H1 (cell line): Measurements from ENCODE around the gene FAM161A. TPM values are rescaled to one million over a fixed set of nuclear protein-coding genes. Genes with fewer than 3 reads are reported as not detected.
"Not testable (repeated sequence)": the region's sequence is repeated elsewhere in the genome, so short reads cannot be mapped to it uniquely, and the experiment has no call there.

Experiments
- CTCF ChIA-PET: fragments of 300-600 bp; sonication (Branson Sonifier 250); formaldehyde crosslinking; loops from one replicate; lab custom pipeline; 2021; ENCODE audit not compliant: partially characterized antibody; lab: Charles Lee
- POLR2A ChIA-PET: fragments of 300-600 bp; sonication (Branson Sonifier 250); formaldehyde crosslinking; loops from one replicate; lab custom pipeline; 2021; ENCODE audit warnings: inconsistent platforms; ENCODE audit not compliant: partially characterized antibody; lab: Charles Lee
- DNase-seq, 2 experiments: peaks; one replicate each; pipeline versions ENCODE4 v3.0.0 to v3.0.0-alpha.2; 2010 to 2022; ENCODE audit warnings: low spot score in 2 of 2, low read depth in 1 of 2, mixed read lengths in 1 of 2
- FAIRE-seq: peaks from 2 replicates; lab custom pipeline; 2011; peaks lifted over from hg19 to GRCh38; lab: Jason Lieb, UNC
- H2AFZ ChIP-seq: 2 replicates; pipeline ENCODE4 v1.8.1; 2012; ENCODE audit warnings: low read length, inconsistent platforms
- H2AK5ac ChIP-seq: 2 replicates; pipeline ENCODE4 v1.6.1; 2013; ENCODE audit warnings: low read depth, low read length
- H2BK120ac ChIP-seq: replicated peaks from 2 replicates; pipeline ENCODE3; 2013; ENCODE audit warnings: low read depth, low read length, inconsistent platforms
- H2BK12ac ChIP-seq: 2 replicates; pipeline ENCODE4 v1.6.1; 2013; ENCODE audit warnings: low read depth, low read length
- H2BK15ac ChIP-seq: 2 replicates; pipeline ENCODE4 v1.6.1; 2013; ENCODE audit warnings: low read length
- H2BK20ac ChIP-seq: 2 replicates; pipeline ENCODE4 v1.6.1; 2013; ENCODE audit warnings: low read length
- H2BK5ac ChIP-seq: 2 replicates; pipeline ENCODE4 v1.6.1; 2013; ENCODE audit warnings: low read depth, low read length
- H3K14ac ChIP-seq: 2 replicates; pipeline ENCODE4 v1.6.1; 2013; ENCODE audit warnings: inconsistent platforms; ENCODE audit not compliant: insufficient read length
- H3K18ac ChIP-seq: 2 replicates; pipeline ENCODE4 v1.6.1; 2013; ENCODE audit warnings: low read length; ENCODE audit errors: extremely low read depth
- H3K23ac ChIP-seq: 2 replicates; pipeline ENCODE4 v1.6.1; 2013; ENCODE audit warnings: inconsistent platforms; ENCODE audit not compliant: insufficient read length
- H3K23me2 ChIP-seq: 2 replicates; pipeline ENCODE4 v1.6.1; 2013; ENCODE audit warnings: low read depth, low read length
- H3K27ac ChIP-seq: 2 replicates; pipeline ENCODE4 v1.6.1; 2011; ENCODE audit warnings: low read depth, low read length, inconsistent platforms
- H3K27me3 ChIP-seq, 4 experiments: replicated peaks in 1 of 4; 1 replicate in 1 of 4; 2 replicates in 3 of 4; pipeline versions ENCODE4 v1.6.1 to v1.8.1; 2011 to 2013; ENCODE audit warnings: low read length in 3 of 4, mild to moderate bottlenecking in 3 of 4, inconsistent platforms in 2 of 4, mixed read lengths in 2 of 4, moderate library complexity in 1 of 4; ENCODE audit not compliant: control insufficient read depth in 3 of 4, insufficient read depth in 3 of 4; ENCODE audit errors: extremely low read depth in 1 of 4
- H3K36me3 ChIP-seq, 4 experiments: 2 replicates each; pipeline versions ENCODE4 v1.6.1 to v1.8.1; 2011 to 2013; ENCODE audit warnings: mild to moderate bottlenecking in 4 of 4, low read length in 3 of 4, moderate library complexity in 2 of 4, control low read depth in 1 of 4, inconsistent platforms in 1 of 4; ENCODE audit not compliant: insufficient read depth in 4 of 4, control insufficient read depth in 2 of 4
- H3K4ac ChIP-seq: replicated peaks from 2 replicates; pipeline ENCODE3; 2013; ENCODE audit warnings: low read length, low read depth, mixed read lengths, inconsistent platforms; ENCODE audit not compliant: insufficient read length
- H3K4me1 ChIP-seq, 4 experiments: replicated peaks in 1 of 4; 1 replicate in 1 of 4; 2 replicates in 3 of 4; pipeline versions ENCODE4 v1.6.1 to v1.8.1; 2011 to 2013; ENCODE audit warnings: low read length in 3 of 4, inconsistent platforms in 2 of 4, mixed read lengths in 1 of 4; ENCODE audit not compliant: insufficient read depth in 4 of 4, control insufficient read depth in 3 of 4
- H3K4me2 ChIP-seq, 2 experiments: 2 replicates each; pipeline versions ENCODE4 v1.6.1 to v1.8.1; 2011 to 2013; ENCODE audit warnings: low read depth in 2 of 2, low read length in 2 of 2, control low read depth in 1 of 2, inconsistent platforms in 1 of 2, mild to moderate bottlenecking in 1 of 2; ENCODE audit not compliant: insufficient read depth in 1 of 2
- H3K4me3 ChIP-seq, 4 experiments: fragments of 200-600, 300-600 bp in 1 of 4; sonication (generic), shearing (Covaris generic), sonication (Bioruptor Twin) in 1 of 4; 2 replicates each; pipeline versions ENCODE4 v1.5.1 to v1.8.1; 2011 to 2016; ENCODE audit warnings: low read length in 4 of 4, low read depth in 3 of 4, control low read depth in 2 of 4, inconsistent platforms in 2 of 4, mild to moderate bottlenecking in 2 of 4, mixed read lengths in 1 of 4, moderate library complexity in 1 of 4; ENCODE audit not compliant: insufficient read depth in 2 of 4; ENCODE audit errors: extremely low read depth in 1 of 4
- H3K56ac ChIP-seq: replicated peaks from 2 replicates; pipeline ENCODE3; 2013; ENCODE audit warnings: low read depth, mild to moderate bottlenecking, mixed read lengths, low read length, inconsistent platforms; ENCODE audit not compliant: insufficient read length
- H3K79me1 ChIP-seq: 2 replicates; pipeline ENCODE4 v1.6.1; 2013; ENCODE audit warnings: low read depth, low read length, control low read depth
- H3K79me2 ChIP-seq, 2 experiments: 2 replicates each; pipeline versions ENCODE4 v1.6.1 to v1.8.1; 2012 to 2013; ENCODE audit warnings: low read length in 2 of 2, mild to moderate bottlenecking in 2 of 2, inconsistent platforms in 1 of 2; ENCODE audit not compliant: insufficient read depth in 2 of 2, control insufficient read depth in 1 of 2
- H3K9ac ChIP-seq, 4 experiments: replicated peaks in 1 of 4; 1 replicate in 1 of 4; 2 replicates in 3 of 4; pipeline versions ENCODE4 v1.6.1 to v1.8.1; 2011 to 2013; ENCODE audit warnings: low read depth in 3 of 4, low read length in 3 of 4, control low read depth in 2 of 4, mild to moderate bottlenecking in 2 of 4, moderate library complexity in 2 of 4, inconsistent platforms in 1 of 4; ENCODE audit errors: extremely low read depth in 1 of 4
- H3K9me3 ChIP-seq, 2 experiments: 2 replicates each; pipeline versions ENCODE4 v1.6.1 to v1.8.1; 2012 to 2013; ENCODE audit warnings: mild to moderate bottlenecking in 2 of 2, moderate library complexity in 2 of 2, control low read depth in 1 of 2, inconsistent platforms in 1 of 2, low read depth in 1 of 2, low read length in 1 of 2, mixed read lengths in 1 of 2; ENCODE audit not compliant: insufficient read depth in 2 of 2
- H4K20me1 ChIP-seq, 2 experiments: replicated peaks in 1 of 2; 2 replicates each; pipeline versions ENCODE3 to v1.8.1; 2011 to 2013; ENCODE audit warnings: inconsistent platforms in 2 of 2, low read length in 2 of 2, mild to moderate bottlenecking in 1 of 2; ENCODE audit not compliant: insufficient read depth in 2 of 2, control insufficient read depth in 1 of 2
- H4K5ac ChIP-seq: 2 replicates; pipeline ENCODE4 v1.6.1; 2013; ENCODE audit warnings: low read length, low read depth, mixed read lengths, inconsistent platforms; ENCODE audit not compliant: insufficient read length
- H4K8ac ChIP-seq: 2 replicates; pipeline ENCODE4 v1.8.0; 2013; ENCODE audit warnings: mild to moderate bottlenecking, moderate library complexity, low read length, inconsistent platforms; ENCODE audit not compliant: insufficient read depth; ENCODE audit errors: extremely low read depth
- H4K91ac ChIP-seq: replicated peaks from 2 replicates; pipeline ENCODE3; 2013; ENCODE audit warnings: low read length, mixed read lengths, inconsistent platforms; ENCODE audit not compliant: insufficient read length
- WGBS, 2 experiments: shearing (Covaris generic) in 1 of 2; methylation state at CpG; one replicate each; pipeline versions ENCODE4 v1.1.6 to v1.1.7; 2013 to 2015; ENCODE audit warnings: low lambda C conversion rate in 2 of 2, mixed read lengths in 2 of 2, inconsistent platforms in 1 of 2, low coverage in 1 of 2, missing lambda C conversion rate in 1 of 2; ENCODE audit not compliant: insufficient replicate concordance in 2 of 2, insufficient coverage in 1 of 2, insufficient read length in 1 of 2; ENCODE audit errors: extremely low coverage in 1 of 2, missing lambda C conversion rate in 1 of 2; 5-methylcytosine and 5-hydroxymethylcytosine counted together
- polyA plus RNA-seq, 7 experiments: library from polyadenylated mRNA; depleted of rRNA in 3 of 7; stranded (reverse) in 5 of 7; unstranded in 2 of 7; fragments of >200 nt in 5 of 7; fragments of 200-250 nt in 2 of 7; gene quantifications; 1 replicate in 5 of 7; 2 replicates in 1 of 7; 4 replicates in 1 of 7; pipeline versions ENCODE4 v1.2.1 to v1.2.3, GENCODE V29; 2011 to 2013; ENCODE audit warnings: missing spikeins in 2 of 7, mixed read lengths in 2 of 7
- total RNA-seq: library from RNA; stranded (reverse); fragmentation: NEBNext Ultra II Directional; extraction: Animal tissue kit (Norgen Biotek cat#: 25700); gene quantifications from 2 replicates; pipeline ENCODE4 v1.2.1, GENCODE V29; 2021

The FAM161A gene
- total and polyA plus RNA-seq, 2 of the 8 experiments (the other 6 are each of a cell fraction or from before 2014, with no cell fraction given), result 1.6 to 9.7 TPM

DNA sequence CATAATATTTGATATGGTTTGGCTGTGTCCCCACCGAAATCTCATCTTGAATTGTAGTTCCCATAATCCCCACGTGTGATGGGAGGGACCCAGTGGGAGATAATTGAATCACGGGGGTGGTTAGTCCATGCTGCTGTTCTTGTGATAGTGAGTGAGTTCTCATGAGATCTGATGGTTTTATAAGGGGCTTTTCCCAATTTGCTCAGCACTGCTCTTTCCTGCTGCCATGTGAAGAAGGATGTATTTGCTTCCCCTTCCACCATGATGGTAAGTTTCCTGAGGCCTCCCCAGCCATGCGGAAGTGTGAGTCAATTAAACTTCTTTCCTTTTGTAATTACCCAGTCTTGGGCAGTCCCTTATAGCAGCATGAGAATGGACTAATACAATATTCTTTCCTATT lies 56.4 kb downstream of the FAM161A start:
- H3K56ac ChIP-seq, H3K36me3 ChIP-seq, H2BK120ac ChIP-seq, H4K20me1 ChIP-seq, H3K4ac ChIP-seq, H3K23me2 ChIP-seq, H2BK20ac ChIP-seq, H3K23ac ChIP-seq, H4K8ac ChIP-seq, H2AK5ac ChIP-seq, H3K79me1 ChIP-seq, H3K14ac ChIP-seq, CTCF ChIA-PET, H3K4me2 ChIP-seq, H2AFZ ChIP-seq, H3K9ac ChIP-seq, DNase-seq, H2BK5ac ChIP-seq, H3K4me3 ChIP-seq, H4K5ac ChIP-seq, H3K79me2 ChIP-seq, H3K18ac ChIP-seq, POLR2A ChIA-PET, H3K27ac ChIP-seq, H3K27me3 ChIP-seq, H2BK15ac ChIP-seq, H3K4me1 ChIP-seq, H2BK12ac ChIP-seq, H4K91ac ChIP-seq, FAIRE-seq, H3K9me3 ChIP-seq: not testable (repeated sequence)
- 93% methylated on average over 4 of the region's 4 CpGs; no CpG with 5 or more reads in 1 of the 2 experiments for WGBS, 2 experiments
